Heart right ventricle (tissue), 16 donors: ENCODE results near the gene ZBTB7A. TPM values are rescaled to one million over a fixed set of nuclear protein-coding genes. Genes with fewer than 3 reads are reported as not detected.

ENCODE experiments used
- ATAC-seq, 8 donors: fragments of 200-7000 bp; cut with Tn5 transposase; one replicate each; pipeline ENCODE4 v1.9.1; 2020; ENCODE audit warnings: mild to moderate bottlenecking in 8 of 8, moderate library complexity in 8 of 8, moderate number of reproducible peaks in 1 of 8
- DNase-seq, 2 donors: peaks; one replicate each; pipeline ENCODE4 v3.0.0-alpha.2; 2020
- H3K27ac ChIP-seq, 10 donors: fragments of 200-600 bp; sonication (generic) in 2 of 10; one replicate each; pipeline versions ENCODE4 v1.5.0 to v1.8.0; 2020 to 2022; ENCODE audit warnings: mild to moderate bottlenecking in 3 of 10
- H3K27me3 ChIP-seq, 7 donors: fragments of 200-600 bp; one replicate each; pipeline ENCODE4 v1.8.0; 2021 to 2022; ENCODE audit warnings: mild to moderate bottlenecking in 2 of 7
- H3K36me3 ChIP-seq, 9 donors: fragments of 200-600 bp; sonication (generic) in 1 of 9; one replicate each; pipeline versions ENCODE4 v1.5.0 to v1.8.0; 2020 to 2022; ENCODE audit warnings: mild to moderate bottlenecking in 2 of 9
- H3K4me1 ChIP-seq, 9 donors: fragments of 200-600 bp; sonication (generic) in 1 of 9; one replicate each; pipeline versions ENCODE4 v1.5.0 to v1.8.0; 2020 to 2022; ENCODE audit warnings: mild to moderate bottlenecking in 4 of 9
- H3K4me3 ChIP-seq, 10 donors: fragments of 200-600 bp; sonication (generic) in 2 of 10; one replicate each; pipeline versions ENCODE4 v1.5.0 to v1.8.0; 2020 to 2022; ENCODE audit warnings: mild to moderate bottlenecking in 7 of 10, moderate library complexity in 2 of 10
- H3K9me3 ChIP-seq, 11 donors: fragments of 200-600 bp in 10 of 11; sonication (generic) in 2 of 11; one replicate each; pipeline versions ENCODE4 v1.5.0 to v1.8.0; 2013 to 2022; ENCODE audit warnings: mild to moderate bottlenecking in 2 of 11, control low read depth in 1 of 11, moderate library complexity in 1 of 11
- CTCF ChIP-seq, 9 donors: fragments of 200-600 bp; sonication (generic) in 2 of 9; IDR thresholded peaks; one replicate each; pipeline versions ENCODE4 v1.5.0 to v1.8.0; 2021 to 2022; ENCODE audit warnings: antibody characterized with exemption in 9 of 9, mild to moderate bottlenecking in 5 of 9, moderate library complexity in 1 of 9
- WGBS, 2 donors: extraction: QIAGEN DNeasy Blood & Tissue Kit; methylation state at CpG; one replicate each; pipeline ENCODE4 v1.1.7; 2013; ENCODE audit warnings: inconsistent platforms in 1 of 2; 5-methylcytosine and 5-hydroxymethylcytosine counted together
- intact Hi-C, 10 donors: fragments of 100-400 bp; cut with DNase I; formaldehyde crosslinking; loops; one replicate each; pipeline versions ENCODE4 v1.11.1 to v1.14.2; 2022
- polyA plus RNA-seq, 2 donors: library from polyadenylated mRNA; stranded (reverse); fragments of 200-250 nt; gene quantifications; one replicate each; pipeline ENCODE4 v1.2.3, GENCODE V29; 2013
- total RNA-seq, 10 donors: library from RNA; stranded (reverse); fragmentation: NEBNext Ultra II Directional in 3 of 10; extraction: Animal tissue kit (Norgen Biotek cat#: 25700) in 3 of 10; gene quantifications; one replicate each; pipeline versions ENCODE4 v1.2.1 to v1.2.4, GENCODE V29; 2021 to 2023
- donor health status: Arrhythmogenic right ventricular cardiomyopathy.
- donor health status: ischemic (EF 13 %, LVEDD 7.1; RV severe dilation, severe dysfunction).
- donor health status: healthy with polysubstance abuse.
- donor health status: DM: no; HTN: yes; CAD: no.
- donor health status: DM: no; HTN: no; CAD: no.
- donor health status: ischemic (EF 25% LVEDD 6.9; RV normal size, moderate dysfunction).
- donor health status: ischemic (EF 25% LVEDD 5.7; RV mildly dilated, moderate dysfunction).
- donor health status: healthy.
- donor health status: DM: yes; HTN: yes; CAD: no.
- donor health status: Ischemic cardiomyopathy.
- donor health status: ischemic (EF 35%, LVEDD 5.7; RV mildly dilated, moderate dysfunction).
- donor health status: nonischemic (EF 11% LVEDD 7.7; RV severe dilation, severe dysfunction).
- donor health status: DM: yes; HTN: yes; CAD: no.
- donor health status: PGD.
- donor health status: ischemic (EF 29% LVEDD 5.4; RV normal size, mild dysfunction).
- donor health status: nonischemic (EF 23%, LVEDD 6.1; RV moderate dilation, normal function).

Gene ZBTB7A
- total and polyA plus RNA-seq, 12 donors, result 9.6 to 40.5 (median 25.2) TPM

- intact Hi-C loops, result no loop called here
- WGBS, 2 donors, result 50 to 60% methylated on average over 27 of the region's 27 CpGs
- Histone ChIP-seq H3K27me3 (no peaks in the 10 kb centered on the region), H3K4me3 (peak overlapping the region in 4 of 10 donors; percentile 1 to 20 (median 13)), H3K36me3 (peaks cover 0 to 92% (median 31%) of the 10 kb centered on the region in 9 donors), H3K4me1 (peaks cover 14 to 53% (median 37%) of the 10 kb centered on the region in 9 donors), H3K9me3 (no peaks in the 10 kb centered on the region), H3K27ac (peak overlapping the region in 9 of 10 donors; percentile 35 to 82 (median 71))
- ATAC-seq (peak; percentile 29 to 74 (median 47)), DNase-seq (peak in 1 of 2 donors; percentile 56)
- no peak for TF ChIP-seq CTCF (IDR thresholded peaks at IDR 0.05)
These were observed 14.3 kb downstream of the ZBTB7A start for GRCh38 chr19:4052114-4052992.

- intact Hi-C loops, result no loop called here
These were observed 15.3 kb downstream of the ZBTB7A start for GRCh38 chr19:4051175-4052101.

GRCh38 chr19:4049432-4049831 lies 17.3 kb downstream of the ZBTB7A start:
- Histone ChIP-seq H3K27me3 (no peaks in the 10 kb centered on the region), H3K27ac (peak overlapping the region in 5 of 10 donors; percentile 4 to 53 (median 25)), H3K4me1 (peaks cover 14 to 52% (median 35%) of the 10 kb centered on the region in 9 donors), H3K36me3 (peaks cover 0 to 96% (median 33%) of the 10 kb centered on the region in 9 donors), H3K9me3 (no peaks in the 10 kb centered on the region), H3K4me3 (no peak overlapping the region)
- DNase-seq (peak; percentile 60 to 68), ATAC-seq (peak in 6 of 8 donors; percentile 38 to 89 (median 68))
- 51 to 55% methylated on average over 15 of the region's 15 CpGs for WGBS, 2 donors
- TF ChIP-seq CTCF (IDR thresholded peaks at IDR 0.05), result peak in 1 of 9 donors; percentile 7
- intact Hi-C loops, result no loop called here

More at GRCh38 chr19:4051175-4052101, 15.3 kb downstream of the ZBTB7A start:
- no peaks in the 10 kb centered on the region for H3K9me3 ChIP-seq
- H3K27me3 ChIP-seq, result no peaks in the 10 kb centered on the region
- peak in 2 of 8 donors; percentile 12 to 36 for ATAC-seq
- DNase-seq, result no peak
- H3K4me1 ChIP-seq, result peaks cover 14 to 52% (median 35%) of the 10 kb centered on the region in 9 donors
- no peak for TF ChIP-seq CTCF (IDR thresholded peaks at IDR 0.05)
- no peak overlapping the region for H3K4me3 ChIP-seq
- peak overlapping the region in 9 of 10 donors; percentile 35 to 82 (median 71) for H3K27ac ChIP-seq
- H3K36me3 ChIP-seq, result peaks cover 0 to 95% (median 35%) of the 10 kb centered on the region in 9 donors
- WGBS, 2 donors, result 85 to 86% methylated on average over 15 of the region's 15 CpGs
